HG03521 (cell line): ENCODE data around the gene TMEM54.

ENCODE experiments used
- ATAC-seq: cut with Tn5 transposase; IDR thresholded peaks from one replicate; pipeline ENCODE4 v1.9.1; 2021; ENCODE audit warnings: mild to moderate bottlenecking, moderate library complexity; ENCODE audit not compliant: unreplicated experiment

The TMEM54 gene

GRCh38 chr1:32881871-32882850, 19.0 kb downstream of the TMEM54 start:
- no peak for ATAC-seq

GRCh38 chr1:32881291-32881690, 19.9 kb downstream of the TMEM54 start:
- ATAC-seq, result no peak

- no peak for ATAC-seq
Observed at GRCh38 chr1:32878637-32879041, 22.6 kb downstream of the TMEM54 start.

GRCh38 chr1:32878183-32878582, 23.0 kb downstream of the TMEM54 start:
- ATAC-seq, result no peak

GRCh38 chr1:32877211-32878110, 23.7 kb downstream of the TMEM54 start:
- no peak for ATAC-seq

GRCh38 chr1:32876341-32877210, 24.6 kb downstream of the TMEM54 start:
- ATAC-seq, result no peak

- no peak for ATAC-seq
Observed at GRCh38 chr1:32874860-32875752, 26.1 kb downstream of the TMEM54 start.

- ATAC-seq, result no peak
Observed at GRCh38 chr1:32873484-32873883, 27.7 kb downstream of the TMEM54 start.

GRCh38 chr1:32872192-32872460, 29.1 kb downstream of the TMEM54 start:
- ATAC-seq, result no peak

GRCh38 chr1:32871364-32872191, 29.6 kb downstream of the TMEM54 start:
- ATAC-seq, result no peak

- no peak for ATAC-seq
Observed at GRCh38 chr1:32870615-32871363, 30.4 kb downstream of the TMEM54 start, which contains the start of gene FNDC5. TSS of gene FNDC5 (minus strand) at chr1:32870912.

- no peak for ATAC-seq
Observed at GRCh38 chr1:32869923-32870614, 31.1 kb downstream of the TMEM54 start.

- ATAC-seq, result no peak
Observed at GRCh38 chr1:32868806-32869455, 32.3 kb downstream of the TMEM54 start.

- ATAC-seq, result no peak
Observed at GRCh38 chr1:32868085-32868484, 33.1 kb downstream of the TMEM54 start.

GRCh38 chr1:32867671-32868070, 33.5 kb downstream of the TMEM54 start:
- ATAC-seq, result no peak

- ATAC-seq, result no peak
Observed at GRCh38 chr1:32867151-32867550, 34.0 kb downstream of the TMEM54 start.
